HG02840 (cell line): ENCODE measurements around the gene ITFG1.
"Not testable (repeated sequence)": the region's sequence is repeated elsewhere in the genome, so short reads cannot be mapped to it uniquely, and the experiment has no call there.

Experiments used
- ATAC-seq: cut with Tn5 transposase; IDR thresholded peaks from one replicate; pipeline ENCODE4 v1.9.1; 2021; ENCODE audit warnings: mild to moderate bottlenecking, moderate library complexity, moderate number of reproducible peaks; ENCODE audit not compliant: unreplicated experiment, low FRiP score

The ITFG1 gene

DNA sequence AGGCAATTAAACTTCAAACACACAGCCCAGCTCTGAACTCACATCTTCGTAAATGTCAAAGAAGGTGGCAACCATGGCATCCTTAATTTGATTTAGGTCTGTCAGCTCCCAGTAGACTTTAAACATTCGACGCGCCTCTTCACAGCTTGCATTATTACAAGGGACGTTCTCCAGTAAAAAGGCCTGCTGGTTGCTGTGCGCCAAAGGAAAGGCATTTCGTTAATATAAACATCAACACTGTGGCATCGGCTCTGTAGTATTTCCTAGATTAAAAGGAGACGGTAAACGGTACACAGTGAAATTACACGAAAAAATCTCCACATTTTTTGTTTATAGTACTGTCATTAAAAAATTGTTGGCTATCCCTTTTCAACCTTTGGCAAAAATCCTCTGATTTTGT lies 200.4 kb downstream of the ITFG1 start:
- no peak for ATAC-seq

DNA sequence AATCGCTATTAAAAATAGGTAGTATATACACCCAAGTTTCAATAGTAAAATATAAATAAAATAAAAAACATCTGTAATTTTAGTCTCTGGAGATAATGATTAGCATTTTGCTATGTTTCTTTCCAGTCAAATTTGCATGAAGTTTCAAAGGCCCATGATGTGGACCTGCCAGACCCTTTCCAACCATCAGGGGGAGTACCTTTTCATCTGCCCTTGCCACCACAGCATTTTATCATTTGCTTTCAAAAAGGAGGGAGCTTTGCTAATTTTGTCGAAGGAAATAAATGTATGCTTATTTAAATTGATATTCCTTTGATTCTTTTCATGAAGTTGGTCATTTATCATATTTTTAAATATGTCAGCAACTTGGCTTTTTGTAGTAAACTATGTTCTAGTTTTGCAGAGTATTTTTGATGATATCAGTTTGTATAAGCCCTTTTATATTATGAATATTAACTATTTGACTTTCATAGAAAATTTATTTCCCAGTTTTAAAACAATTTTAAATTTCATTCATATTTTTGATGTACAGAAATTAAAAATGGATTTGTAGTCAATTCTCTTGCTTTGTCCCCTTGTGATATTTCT lies 201.9 kb downstream of the ITFG1 start:
- no peak for ATAC-seq

DNA sequence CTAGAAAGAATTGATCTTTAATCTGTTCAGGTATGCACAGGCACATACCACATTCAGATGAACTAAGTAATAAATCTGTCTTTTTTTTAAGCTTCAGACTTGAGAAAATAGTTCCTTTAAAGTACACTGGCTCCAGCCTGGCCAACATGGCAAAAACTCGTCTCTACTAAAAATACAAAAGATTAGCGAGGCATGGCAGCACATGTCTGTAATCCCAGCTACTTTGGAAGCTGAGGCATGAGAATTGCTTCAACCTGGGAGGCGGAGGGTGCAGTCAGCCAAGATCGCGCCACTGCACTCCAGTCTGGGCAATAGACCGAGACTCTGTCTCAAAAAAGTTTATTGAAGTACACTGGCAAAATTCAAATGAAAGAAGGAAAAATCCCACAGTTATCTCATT lies 206.1 kb downstream of the ITFG1 start:
- no peak for ATAC-seq

DNA sequence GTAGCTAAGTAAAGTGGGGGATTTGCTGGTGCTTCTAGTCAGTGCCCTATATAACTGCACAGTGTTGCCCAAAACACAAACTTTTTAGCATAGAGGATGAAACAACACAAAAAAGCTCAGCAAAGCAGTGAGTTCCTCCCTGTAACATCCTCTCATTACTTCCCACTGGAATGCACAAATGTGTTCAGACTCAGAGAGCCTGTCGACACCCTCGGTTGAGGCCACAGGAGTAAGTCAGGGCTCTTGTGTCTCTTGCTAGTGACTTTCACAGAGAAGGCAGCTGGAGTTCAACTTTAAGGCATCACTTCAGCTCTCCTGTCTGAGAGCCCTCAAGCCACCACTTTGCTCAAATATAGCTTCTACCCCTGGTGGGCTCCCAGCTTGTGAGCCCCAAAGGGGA lies 209.9 kb downstream of the ITFG1 start:
- no peak for ATAC-seq

DNA sequence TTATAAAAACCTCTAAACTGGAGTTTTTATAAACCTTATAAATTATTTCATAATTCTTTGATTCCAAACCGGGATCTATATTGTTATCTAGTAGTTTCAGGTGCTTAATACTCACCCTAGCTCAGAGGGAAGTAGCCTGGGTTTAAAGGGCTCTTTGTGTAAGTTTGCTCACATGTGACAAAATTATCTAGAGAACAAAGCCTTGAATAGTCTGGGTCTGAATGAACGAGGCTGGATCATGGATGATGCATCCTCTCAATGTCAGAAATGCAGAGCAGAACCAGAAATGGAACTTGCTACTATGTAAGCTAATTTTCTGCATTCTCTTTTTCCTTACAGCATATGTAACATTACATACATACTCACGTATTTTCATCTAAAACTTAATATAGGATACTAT lies 213.2 kb downstream of the ITFG1 start:
- no peak for ATAC-seq

DNA sequence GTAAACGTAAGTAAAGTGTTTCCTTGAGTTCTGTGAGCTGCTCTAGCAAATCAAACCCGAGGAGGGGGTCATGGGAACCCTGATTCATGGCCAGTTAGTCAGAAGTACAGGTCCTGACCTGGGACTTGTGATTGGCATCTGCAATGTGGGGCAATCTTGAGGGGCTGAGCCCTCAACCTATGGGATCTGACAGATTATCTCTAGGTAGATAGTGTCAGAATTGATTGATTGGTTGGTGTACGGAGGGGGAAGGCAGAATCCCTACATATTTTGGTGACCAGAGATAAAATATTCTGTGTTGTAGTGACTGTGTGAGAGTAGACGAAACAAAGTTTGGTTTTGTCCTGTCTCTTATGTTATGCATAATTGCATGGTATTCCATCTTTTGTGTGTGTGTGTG lies 216.7 kb downstream of the ITFG1 start:
- ATAC-seq: no peak

DNA sequence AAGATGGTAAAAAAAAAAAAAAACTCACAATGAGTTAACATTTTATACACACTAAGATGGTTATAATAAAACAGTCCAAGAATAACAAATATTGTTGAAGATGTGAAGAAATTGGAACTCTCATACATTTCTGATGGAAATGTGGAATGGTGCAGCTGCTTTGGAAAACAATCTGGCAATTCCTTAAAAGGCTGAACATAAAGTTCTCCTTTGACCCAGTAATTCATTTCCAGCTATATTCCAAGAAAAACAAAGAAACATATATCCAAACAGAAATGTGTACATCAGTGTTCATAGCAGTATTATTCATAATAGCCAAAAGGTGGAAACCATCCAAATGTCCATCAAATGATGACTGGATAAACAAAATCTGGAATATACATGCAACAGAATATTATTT lies 219.8 kb downstream of the ITFG1 start:
- ATAC-seq: no peak

DNA sequence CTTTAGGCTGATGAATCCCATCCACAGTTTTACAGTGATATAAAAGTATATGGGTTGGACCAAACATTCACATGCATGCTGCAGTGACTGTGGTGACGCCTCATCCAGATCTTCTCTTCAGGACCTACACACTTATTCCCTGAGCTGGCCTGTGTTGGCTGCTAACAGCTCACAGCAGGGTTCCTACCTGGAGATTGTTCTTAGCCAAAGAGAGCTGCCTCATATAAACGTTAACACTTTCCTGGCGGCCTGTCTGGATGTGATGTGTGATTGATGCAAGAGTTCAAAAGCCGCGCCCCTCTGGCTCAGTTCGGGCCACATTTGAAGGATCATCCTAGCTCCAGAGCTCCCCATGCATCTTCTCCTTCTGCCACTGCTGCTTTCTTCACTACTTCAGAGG lies 224.1 kb downstream of the ITFG1 start:
- no peak for ATAC-seq

DNA sequence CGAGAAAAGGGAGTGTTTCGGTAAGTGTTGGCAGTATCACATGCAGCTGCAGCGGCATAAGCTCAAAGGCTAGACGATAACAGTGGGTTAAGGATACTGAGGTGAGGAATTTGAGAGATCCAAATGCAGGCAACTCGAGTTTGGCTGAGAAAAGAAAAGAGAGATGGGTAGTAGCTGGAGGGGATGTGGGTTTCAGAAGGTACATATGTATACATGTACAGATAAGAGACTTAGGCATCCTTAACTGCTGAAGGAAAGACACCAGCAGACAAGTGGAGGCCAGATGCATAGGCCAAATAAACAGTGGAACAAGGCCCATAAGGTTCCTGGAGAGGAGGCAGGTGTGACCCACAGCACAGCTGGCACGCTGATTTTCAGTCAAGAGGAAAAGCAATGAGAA lies 230.6 kb downstream of the ITFG1 start:
- no peak for ATAC-seq

DNA sequence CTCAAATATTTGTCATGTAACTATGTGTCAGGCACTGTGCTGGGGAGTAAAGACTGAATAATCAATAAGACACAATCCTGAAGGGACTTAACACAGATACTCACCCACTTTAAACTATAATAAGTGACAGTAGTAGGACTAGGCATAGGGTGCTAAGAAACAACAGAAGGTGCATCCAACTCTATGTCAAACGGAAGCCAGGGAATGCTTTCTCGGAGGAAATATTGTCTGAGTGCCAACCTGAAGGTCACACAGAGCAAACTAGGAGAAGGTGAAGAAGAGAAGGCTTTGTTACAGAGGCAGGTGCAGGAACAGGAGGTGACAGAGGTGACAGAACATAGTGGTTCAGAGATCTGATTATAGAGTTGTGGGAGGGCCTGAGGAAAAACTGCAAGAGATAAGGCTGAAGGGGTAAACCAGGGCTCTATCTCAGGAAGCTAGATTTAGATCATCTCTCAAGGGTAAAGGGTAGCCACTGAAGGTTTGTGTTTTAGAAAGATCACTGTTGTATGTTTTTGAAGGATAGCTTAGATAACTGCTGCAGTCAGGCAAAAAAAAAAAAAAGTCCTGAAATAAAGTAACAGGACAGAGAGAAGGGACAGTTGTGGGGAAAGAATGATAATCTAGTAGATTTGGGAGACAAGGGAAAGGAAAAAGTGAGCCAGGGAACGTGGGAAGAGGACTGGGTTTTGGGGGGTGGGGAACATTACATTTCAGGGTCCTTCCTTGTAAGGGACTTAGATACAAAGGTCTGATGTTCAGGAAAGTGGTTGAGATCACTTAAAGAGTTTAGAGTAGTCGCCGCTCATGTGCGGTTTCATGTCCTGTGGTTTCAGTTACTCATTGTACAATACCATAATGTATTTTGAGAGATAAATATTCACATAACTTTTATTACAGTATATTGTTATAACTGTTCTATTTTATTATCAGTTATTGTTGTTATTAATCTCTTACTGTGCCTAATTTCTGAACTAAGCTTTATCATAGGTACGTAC lies 231.5 kb downstream of the ITFG1 start:
- no peak for ATAC-seq

DNA sequence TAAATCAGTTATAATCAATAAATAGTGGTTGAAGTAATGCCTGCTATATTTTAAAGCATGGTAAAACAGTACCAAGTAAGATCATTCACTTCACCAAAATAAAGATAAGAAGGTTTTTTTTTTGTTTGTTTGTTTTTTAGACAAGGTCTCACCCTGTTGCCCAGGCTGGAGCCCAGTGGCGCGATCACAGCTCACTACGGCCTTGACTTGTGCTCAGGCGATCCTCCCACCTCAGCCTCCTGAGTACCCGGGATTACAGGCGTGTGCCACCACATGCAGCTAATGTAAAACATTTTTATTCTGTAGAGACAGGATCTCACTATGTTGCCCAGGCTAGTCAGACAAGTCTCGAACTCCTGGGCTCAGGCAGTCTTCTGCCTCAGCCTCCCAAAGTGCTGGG lies 232.6 kb downstream of the ITFG1 start:
- ATAC-seq: no peak

DNA sequence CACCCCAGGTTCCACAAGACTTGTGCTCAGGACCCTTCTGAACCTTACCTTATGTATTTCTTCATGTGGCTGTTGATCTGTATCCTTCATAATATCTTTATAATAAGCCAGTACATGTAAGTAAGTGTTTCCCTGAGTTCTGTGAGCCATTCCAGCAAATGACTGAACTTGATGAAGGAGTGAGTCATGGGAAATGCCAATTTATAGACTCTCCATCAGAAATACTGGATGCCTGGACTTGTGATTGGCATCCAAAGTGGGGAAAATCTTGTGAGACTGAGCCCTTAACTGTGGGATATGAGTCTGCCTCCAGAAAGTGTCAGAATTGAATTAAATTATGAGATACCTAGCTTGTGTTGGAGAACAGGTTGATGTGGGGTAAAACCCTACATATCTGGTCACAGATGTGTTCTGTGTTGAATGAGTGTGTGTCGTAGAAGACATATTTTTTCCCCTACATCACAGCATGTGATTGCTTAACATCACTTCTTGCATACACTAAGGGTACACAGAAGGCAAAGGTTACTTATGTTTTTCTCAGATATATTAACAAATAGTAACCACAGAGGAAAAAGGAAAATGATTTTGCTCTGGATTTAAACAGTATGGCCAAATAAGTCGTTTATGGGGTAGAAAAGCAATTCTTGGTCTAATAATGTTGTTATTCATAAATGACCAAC lies 247.0 kb downstream of the ITFG1 start:
- ATAC-seq: no peak

DNA sequence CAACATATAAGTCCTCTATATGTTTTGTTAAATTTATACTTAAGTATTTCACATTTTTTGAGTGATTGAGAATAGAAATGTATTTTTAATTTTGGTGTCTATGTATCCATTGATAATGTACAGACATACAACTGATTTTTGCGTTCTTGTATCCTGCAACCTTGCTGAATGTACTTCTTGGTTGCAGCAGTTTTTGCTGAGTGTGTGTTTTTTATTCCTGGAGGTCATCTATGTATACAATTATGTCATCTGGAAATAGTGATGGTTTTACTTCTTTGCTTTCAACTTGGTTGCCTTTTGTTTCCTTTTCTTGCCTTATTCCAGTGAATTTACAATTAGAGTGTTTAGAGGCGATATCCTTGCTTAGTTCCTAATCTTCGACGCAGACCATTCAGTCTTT lies 249.6 kb downstream of the ITFG1 start:
- ATAC-seq: no peak

DNA sequence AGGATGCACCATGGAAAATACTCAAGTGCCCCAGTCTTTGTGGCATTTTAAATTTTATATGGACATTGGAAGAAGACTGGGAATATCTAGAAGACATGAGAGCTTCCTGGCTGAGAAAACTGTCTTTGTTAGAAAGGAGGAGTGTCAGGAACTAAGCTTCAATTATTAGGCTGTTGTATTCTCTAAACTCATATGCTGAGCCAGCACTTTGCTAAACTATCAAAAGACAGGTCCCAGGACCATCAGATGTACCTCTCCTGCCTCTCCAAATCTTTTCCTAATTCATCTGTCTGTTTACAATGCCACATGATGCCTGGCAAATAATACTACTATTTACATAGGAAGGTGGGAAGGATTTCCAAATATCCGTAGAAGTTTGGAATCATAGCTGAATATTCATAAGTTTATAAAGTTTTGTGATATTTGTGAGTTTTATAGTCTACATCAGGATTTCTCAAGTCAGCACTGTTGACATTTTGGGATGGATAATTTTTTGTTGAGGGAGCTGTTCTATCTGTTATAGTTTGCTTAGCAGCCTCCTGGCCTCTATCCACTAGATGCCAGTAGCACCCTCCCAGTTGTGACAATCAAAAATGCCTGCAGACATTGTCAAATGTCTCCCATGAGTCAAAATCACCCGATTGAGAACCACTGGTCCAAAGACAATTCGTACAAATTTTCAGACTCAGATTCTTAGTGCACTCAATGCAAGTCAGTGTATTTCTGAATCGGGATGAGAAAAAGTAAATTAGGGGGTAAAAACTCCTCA lies 255.9 kb downstream of the ITFG1 start:
- ATAC-seq: no peak

DNA sequence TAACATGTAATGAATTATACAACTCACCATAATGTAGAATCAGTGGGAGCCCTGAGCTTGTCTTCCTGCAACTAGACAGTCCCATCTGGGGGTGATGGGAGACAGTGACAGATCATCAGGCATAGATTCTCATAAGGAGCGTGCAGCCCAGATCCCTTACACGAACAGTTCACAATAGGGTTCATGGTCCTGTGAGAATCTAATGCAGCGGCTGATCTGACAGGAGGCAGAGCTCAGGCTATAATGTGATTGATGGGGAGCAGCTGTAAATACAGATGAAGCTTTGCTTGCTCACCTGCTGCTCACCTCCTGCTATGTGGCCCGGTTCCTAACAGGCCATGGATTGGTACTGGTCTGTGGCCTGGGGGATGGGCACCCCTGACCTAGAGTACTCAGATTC lies 257.4 kb downstream of the ITFG1 start:
- not testable (repeated sequence) for ATAC-seq

DNA sequence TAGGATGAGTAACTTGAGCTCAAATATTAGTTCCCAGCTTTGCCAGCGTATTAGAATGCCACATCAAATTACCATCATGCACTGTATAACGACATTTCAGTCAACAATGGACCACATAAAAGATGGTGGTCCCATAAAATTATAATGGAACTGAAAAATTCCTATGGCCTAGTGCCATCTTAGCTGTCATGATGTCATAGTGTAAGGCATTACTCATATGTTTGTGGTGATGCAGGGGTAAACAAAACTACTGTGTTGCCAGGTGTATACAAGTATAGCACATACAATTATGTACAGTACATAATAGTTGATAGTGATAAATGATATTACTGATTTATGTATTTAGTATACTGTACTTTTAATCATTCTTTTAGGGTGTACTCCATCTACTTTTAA lies 262.7 kb downstream of the ITFG1 start:
- no peak for ATAC-seq

DNA sequence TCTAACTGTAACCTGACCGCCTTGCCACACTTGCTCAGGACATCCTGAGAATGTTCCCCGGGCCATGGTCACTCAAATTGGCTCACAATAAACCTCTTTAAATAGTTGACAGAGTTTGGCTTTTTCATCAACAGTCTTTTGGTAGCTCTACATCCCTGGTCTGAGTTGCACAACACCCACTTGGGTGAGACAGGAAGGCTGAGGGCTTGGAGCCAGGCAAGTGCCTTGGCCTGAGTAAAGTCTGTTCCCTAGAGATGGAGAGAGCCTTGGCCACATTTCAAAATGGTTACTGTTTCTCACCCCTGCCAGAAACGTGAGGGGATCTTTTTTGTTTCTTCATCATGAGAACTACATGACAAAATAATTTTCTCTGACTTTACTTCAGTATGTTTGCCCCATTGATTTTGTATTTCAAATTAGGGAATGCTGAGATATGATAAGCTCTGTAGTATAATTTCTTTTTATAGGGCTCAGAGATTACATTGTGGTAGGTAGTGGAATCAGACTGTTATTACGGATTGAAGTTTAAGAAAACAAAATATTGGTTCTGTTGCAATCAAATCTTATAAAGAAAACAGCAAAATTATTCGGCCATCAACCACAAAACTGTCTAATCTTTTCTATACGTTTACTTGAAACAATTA lies 263.2 kb downstream of the ITFG1 start:
- no peak for ATAC-seq

DNA sequence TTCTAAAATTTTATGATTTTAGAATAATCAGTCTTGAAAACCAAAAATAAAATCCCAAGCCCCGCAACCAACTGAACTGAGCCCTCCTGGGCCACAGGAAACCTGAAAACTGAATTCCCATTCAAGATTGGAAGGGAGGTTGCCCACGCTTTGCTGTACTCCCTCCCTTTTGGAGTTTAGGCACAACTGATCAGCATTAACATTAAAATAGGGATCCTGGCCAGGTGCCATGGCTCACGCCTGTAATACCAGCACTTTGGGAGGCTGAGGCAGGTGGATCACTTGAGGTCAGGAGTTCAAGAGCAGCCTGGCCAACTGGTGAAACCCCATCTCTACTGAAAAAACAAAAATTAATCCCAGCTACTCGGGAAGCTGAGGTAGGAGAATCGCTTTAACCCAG lies 264.4 kb downstream of the ITFG1 start:
- ATAC-seq: no peak

DNA sequence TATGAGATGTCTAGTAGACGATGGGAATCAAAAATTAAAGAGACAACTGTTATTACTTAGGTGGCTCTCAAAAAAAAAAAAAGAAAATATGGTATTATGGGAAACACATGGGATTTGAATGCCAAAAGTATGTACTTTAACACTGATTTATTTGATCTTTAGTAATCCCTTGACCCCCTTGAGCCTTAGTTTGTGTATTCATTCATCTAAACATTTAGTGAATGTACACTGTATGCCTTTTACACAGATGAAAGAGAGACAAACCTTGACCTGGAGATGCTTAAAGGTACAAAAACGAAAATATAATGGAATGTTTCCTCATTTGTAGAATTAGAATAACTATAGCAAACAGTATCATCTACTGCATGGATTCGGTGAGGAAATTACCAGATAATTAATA lies 278.5 kb downstream of the ITFG1 start:
- no peak for ATAC-seq

DNA sequence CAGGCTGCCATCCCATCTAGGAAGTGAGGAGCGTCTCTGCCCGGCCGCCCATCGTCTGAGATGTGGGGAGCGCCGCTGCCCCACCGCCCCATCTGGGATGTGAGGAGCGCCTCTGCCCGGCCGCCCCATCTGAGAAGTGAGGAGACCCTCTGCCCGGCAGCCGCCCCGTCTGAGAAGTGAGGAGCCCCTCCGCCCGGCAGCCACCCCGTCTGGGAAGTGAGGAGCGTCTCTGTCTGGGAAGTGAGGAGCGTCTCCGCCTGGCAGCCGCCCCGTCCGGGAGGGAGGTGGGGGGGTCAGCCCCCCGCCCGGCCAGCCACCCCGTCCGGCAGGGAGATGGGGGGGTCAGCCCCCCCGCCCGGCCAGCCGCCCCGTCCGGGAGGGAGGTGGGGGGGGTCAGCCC lies 279.8 kb downstream of the ITFG1 start:
- ATAC-seq: not testable (repeated sequence)
